MM.1S (cell line): Measurements from ENCODE around the gene CDC42BPA.

Experiments used
- EZH2 ChIP-seq: fragments of 300-600 bp; sonication (generic); optimal IDR thresholded peaks from 2 replicates; pipeline ENCODE3; 2017; ENCODE audit warnings: low read depth, mild to moderate bottlenecking, antibody characterized with exemption, low read length, mixed read lengths
- EZH2phosphoT487 ChIP-seq: fragments of 300-600 bp; sonication (generic); IDR thresholded peaks from 2 replicates; pipeline ENCODE4 v1.6.1; 2018; ENCODE audit warnings: antibody characterized with exemption, low read length
- TF ChIP-seq, protein P1 (sequence below): fragments of 300-600 bp; sonication (generic); IDR thresholded peaks from 2 replicates; pipeline ENCODE4 v1.5.1; 2016; ENCODE audit warnings: antibody characterized with exemption, low read length, mixed read lengths

- TF ChIP-seq, protein P1, sequence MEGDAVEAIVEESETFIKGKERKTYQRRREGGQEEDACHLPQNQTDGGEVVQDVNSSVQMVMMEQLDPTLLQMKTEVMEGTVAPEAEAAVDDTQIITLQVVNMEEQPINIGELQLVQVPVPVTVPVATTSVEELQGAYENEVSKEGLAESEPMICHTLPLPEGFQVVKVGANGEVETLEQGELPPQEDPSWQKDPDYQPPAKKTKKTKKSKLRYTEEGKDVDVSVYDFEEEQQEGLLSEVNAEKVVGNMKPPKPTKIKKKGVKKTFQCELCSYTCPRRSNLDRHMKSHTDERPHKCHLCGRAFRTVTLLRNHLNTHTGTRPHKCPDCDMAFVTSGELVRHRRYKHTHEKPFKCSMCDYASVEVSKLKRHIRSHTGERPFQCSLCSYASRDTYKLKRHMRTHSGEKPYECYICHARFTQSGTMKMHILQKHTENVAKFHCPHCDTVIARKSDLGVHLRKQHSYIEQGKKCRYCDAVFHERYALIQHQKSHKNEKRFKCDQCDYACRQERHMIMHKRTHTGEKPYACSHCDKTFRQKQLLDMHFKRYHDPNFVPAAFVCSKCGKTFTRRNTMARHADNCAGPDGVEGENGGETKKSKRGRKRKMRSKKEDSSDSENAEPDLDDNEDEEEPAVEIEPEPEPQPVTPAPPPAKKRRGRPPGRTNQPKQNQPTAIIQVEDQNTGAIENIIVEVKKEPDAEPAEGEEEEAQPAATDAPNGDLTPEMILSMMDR, result no peak
- TF ChIP-seq EZH2phosphoT487, result no peak
- no peak for TF ChIP-seq EZH2
Observed at GRCh38 chr1:227215863-227216510, 102.3 kb downstream of the CDC42BPA start.
